Stomach (tissue), 4 donors: ENCODE measurements around the gene GARS1.

ENCODE experiments used
- EP300 ChIP-seq: sonication (generic); formaldehyde crosslinking; IDR thresholded peaks from one replicate; pipeline ENCODE4 v1.6.1; 2017; ENCODE audit warnings: antibody characterized with exemption
- POLR2A ChIP-seq, 4 donors: fragments of 450-650 bp; IDR thresholded peaks; one replicate each; pipeline ENCODE4 v1.6.1; 2016; ENCODE audit warnings: antibody characterized with exemption in 4 of 4, control low read depth in 2 of 4, mild to moderate bottlenecking in 1 of 4, moderate library complexity in 1 of 4
- TF ChIP-seq, protein P1 (sequence below), 7 experiments: fragments of 450-650 bp in 4 of 7; fragments of 200-600 bp in 3 of 7; sonication (generic) in 3 of 7; IDR thresholded peaks; one replicate each; pipeline ENCODE4 v1.5.1; 2016 to 2019; ENCODE audit warnings: antibody characterized with exemption in 7 of 7, control low read depth in 2 of 7, mild to moderate bottlenecking in 1 of 7

DNA sequence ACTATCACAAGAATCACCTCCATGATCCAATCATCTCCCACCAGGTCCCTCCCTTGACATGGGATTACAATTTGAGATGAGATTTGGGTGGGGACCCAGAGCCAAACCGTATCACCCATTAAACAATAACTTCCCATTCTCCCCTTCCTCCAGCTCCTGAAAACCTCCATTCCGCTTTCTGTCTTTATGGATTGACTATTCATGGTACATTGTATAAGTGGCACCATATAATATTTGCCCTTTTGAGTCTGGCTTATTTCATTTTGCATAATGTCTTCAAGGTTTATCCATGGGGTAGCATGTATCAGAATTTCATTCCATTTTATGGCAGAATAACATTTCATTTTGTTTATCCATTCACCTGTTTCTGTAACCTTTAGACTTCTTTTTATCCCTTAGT, 39.2 kb upstream of the GARS1 start:
- TF ChIP-seq POLR2A (IDR thresholded peaks at IDR 0.05) (no peak), EP300 (no peak)
- TF ChIP-seq, protein P1, sequence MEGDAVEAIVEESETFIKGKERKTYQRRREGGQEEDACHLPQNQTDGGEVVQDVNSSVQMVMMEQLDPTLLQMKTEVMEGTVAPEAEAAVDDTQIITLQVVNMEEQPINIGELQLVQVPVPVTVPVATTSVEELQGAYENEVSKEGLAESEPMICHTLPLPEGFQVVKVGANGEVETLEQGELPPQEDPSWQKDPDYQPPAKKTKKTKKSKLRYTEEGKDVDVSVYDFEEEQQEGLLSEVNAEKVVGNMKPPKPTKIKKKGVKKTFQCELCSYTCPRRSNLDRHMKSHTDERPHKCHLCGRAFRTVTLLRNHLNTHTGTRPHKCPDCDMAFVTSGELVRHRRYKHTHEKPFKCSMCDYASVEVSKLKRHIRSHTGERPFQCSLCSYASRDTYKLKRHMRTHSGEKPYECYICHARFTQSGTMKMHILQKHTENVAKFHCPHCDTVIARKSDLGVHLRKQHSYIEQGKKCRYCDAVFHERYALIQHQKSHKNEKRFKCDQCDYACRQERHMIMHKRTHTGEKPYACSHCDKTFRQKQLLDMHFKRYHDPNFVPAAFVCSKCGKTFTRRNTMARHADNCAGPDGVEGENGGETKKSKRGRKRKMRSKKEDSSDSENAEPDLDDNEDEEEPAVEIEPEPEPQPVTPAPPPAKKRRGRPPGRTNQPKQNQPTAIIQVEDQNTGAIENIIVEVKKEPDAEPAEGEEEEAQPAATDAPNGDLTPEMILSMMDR (IDR thresholded peaks at IDR 0.05), result no peak
